Stimulated activated CD4-positive, alpha-beta T cell treated with anti-CD3 and anti-CD28 coated beads, Interleukin-2, amount 100 ng/mL, for 48 hours (primary cell): Measurements from ENCODE around the gene TRIM47.
A peak's percentile ranks its signal among the peaks of the same experiment; 100 is the strongest.

Experiments
- DNase-seq, 2 donors: peaks; one replicate each; pipeline ENCODE4 v3.0.0-alpha.2; 2020

The TRIM47 gene

GRCh38 chr17:75906143-75906884 is 27.9 kb upstream of the TRIM47 start:
- no peak for DNase-seq

GRCh38 chr17:75904749-75905521 is 26.6 kb upstream of the TRIM47 start, which contains the start of gene MRPL38:
Gene MRPL38 (minus strand): TSS chr17:75904884. CDS start chr17:75904875, 9 bp downstream.
- peak; percentile 94 to 96 for DNase-seq

- DNase-seq, result no peak
These were observed 24.0 kb upstream of the TRIM47 start for GRCh38 chr17:75902406-75902805.

- DNase-seq, result no peak
These were observed 23.3 kb upstream of the TRIM47 start for GRCh38 chr17:75901727-75902126.

- no peak for DNase-seq
These were observed 22.5 kb upstream of the TRIM47 start for GRCh38 chr17:75900691-75901533.

GRCh38 chr17:75899767-75900468 is 21.5 kb upstream of the TRIM47 start:
- DNase-seq, result no peak

GRCh38 chr17:75899353-75899752 is 21.0 kb upstream of the TRIM47 start:
- no peak for DNase-seq

- no peak for DNase-seq
These were observed 20.4 kb upstream of the TRIM47 start for GRCh38 chr17:75898791-75899190.

DNA sequence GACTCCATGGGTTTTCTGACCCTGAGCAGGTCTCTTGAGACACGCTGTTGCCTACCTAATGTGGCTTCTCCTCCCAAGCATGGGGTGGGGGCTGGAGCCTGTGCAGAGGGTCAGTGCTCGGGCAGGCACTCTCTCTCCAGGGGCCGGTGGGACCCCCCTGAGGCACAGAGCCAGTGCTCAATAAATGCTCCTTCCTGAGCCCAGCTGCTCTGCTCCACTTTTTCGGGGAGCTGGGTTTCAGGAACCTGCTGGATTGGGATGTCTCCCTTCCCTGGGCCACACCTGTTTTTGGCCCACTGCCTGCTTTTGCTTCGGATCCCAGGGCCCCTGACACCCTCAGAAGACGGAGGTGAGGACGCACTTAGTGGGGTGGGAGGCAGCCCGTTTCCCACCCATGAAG is 19.7 kb upstream of the TRIM47 start:
- DNase-seq, result no peak

GRCh38 chr17:75897160-75898019 is 19.0 kb upstream of the TRIM47 start:
- no peak for DNase-seq

- peak; percentile 73 to 84 for DNase-seq
These were observed 18.2 kb upstream of the TRIM47 start, which contains the start of gene TRIM65 for GRCh38 chr17:75896415-75897159. Gene TRIM65 (minus strand): TSS chr17:75896951. CDS start chr17:75896937, 14 bp downstream.

- no peak for DNase-seq
These were observed 17.2 kb upstream of the TRIM47 start for GRCh38 chr17:75895370-75896155.

GRCh38 chr17:75894049-75894733 is 15.8 kb upstream of the TRIM47 start:
- no peak for DNase-seq

- DNase-seq, result no peak
These were observed 15.1 kb upstream of the TRIM47 start for GRCh38 chr17:75893305-75894048.

DNA sequence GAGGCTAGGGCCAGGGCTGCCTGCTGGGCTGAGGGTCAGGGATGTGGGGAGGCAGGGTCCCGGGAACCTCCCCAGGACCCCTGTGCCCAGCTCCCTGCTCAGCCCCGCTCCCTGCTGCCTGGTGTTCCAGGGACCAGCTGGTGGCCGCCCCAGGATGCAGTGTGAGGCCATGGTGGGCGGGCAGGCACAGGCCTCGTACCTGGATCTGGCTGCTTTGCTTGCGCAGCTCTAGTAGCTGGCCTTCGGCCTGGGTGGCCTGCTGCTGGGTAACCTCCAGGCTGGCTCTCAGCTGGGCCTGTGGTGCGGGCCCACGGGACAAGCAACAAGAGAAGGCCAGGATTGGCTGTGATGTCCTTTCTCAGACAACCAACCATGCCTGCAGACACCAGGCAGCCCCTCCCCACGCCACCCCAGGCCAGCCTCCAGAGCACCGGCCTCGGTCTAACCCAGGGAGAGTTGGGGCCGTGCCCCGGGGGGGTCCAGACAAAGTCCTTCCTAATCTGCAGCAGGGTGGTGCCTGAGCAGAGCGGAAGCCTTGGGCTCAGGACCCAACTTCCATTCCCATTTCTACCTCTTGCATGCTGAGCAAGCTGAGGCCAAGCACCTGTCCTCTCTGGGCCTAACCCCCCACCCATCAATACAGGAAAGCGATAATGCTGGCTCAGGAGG is 14.3 kb upstream of the TRIM47 start:
- no peak for DNase-seq

DNA sequence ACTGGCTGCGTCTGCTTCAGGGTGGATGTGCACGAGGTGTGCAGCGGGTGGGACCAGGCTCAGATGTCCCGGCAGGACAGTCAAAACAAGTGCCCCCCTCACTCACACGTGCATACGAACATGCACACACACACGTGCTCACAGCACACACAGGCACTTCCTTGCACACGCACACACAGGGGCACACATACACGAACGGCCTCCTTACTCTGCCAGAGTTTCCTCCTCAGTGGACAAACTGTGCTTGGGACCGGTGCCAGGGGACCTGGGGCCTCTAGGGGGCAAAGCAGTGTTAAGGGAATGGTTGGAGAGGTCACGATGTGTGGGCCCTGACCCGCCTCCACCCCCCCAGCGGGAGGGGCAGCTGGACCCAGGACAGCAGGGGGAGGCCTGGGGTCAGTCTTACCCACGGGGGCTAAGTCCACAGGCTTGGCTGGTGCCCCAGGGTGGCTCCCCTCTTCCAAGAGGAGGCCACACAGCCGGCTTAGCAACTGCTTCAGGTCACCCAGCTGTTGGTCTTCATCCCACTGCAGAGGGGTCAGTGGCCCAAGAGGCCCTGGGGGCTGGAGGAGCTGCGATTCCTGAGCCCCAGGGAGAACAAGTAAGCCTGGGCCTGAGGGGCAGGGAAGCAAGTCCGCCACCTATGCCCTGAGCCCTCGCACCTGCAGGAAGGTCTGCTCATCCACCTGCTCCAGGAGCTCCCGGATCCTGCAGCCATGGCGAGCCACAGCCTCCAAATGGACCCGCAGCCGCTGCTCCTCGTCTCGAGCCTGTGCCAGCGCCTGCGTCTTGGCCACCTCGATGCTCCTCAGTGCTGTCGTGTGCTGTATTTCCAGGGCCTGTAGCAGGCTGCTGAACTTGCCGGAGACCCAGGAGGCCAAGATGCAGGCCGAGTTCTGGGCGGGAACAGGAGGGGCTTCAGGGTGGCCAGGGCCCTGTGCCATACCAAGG is 13.5 kb upstream of the TRIM47 start:
- DNase-seq, result no peak
